Adipose tissue (tissue), 3 donors: ENCODE measurements around the gene SUSD4. TPM values are rescaled to one million over a fixed set of nuclear protein-coding genes. Genes with fewer than 3 reads are reported as not detected.

Experiments used
- H3K27ac ChIP-seq: one replicate; pipeline ENCODE4 v1.5.1; 2013; ENCODE audit warnings: low read depth, low read length
- WGBS, 3 donors: extraction: QIAGEN DNeasy Blood & Tissue Kit; methylation state at CpG; one replicate each; pipeline ENCODE4 v1.1.7; 2013; 5-methylcytosine and 5-hydroxymethylcytosine counted together
- polyA plus RNA-seq, 3 donors: library from polyadenylated mRNA; stranded (reverse); fragments of 200-250 nt; gene quantifications; one replicate each; pipeline ENCODE4 v1.2.3, GENCODE V29; 2013
- donor health status: healthy with polysubstance abuse.
- donor health status: Bipolar disorder and iron deficiency.
- donor health status: healthy.

SUSD4 gene
- polyA plus RNA-seq, 3 donors: 0.91 to 6.8 (median 5.6) TPM

DNA sequence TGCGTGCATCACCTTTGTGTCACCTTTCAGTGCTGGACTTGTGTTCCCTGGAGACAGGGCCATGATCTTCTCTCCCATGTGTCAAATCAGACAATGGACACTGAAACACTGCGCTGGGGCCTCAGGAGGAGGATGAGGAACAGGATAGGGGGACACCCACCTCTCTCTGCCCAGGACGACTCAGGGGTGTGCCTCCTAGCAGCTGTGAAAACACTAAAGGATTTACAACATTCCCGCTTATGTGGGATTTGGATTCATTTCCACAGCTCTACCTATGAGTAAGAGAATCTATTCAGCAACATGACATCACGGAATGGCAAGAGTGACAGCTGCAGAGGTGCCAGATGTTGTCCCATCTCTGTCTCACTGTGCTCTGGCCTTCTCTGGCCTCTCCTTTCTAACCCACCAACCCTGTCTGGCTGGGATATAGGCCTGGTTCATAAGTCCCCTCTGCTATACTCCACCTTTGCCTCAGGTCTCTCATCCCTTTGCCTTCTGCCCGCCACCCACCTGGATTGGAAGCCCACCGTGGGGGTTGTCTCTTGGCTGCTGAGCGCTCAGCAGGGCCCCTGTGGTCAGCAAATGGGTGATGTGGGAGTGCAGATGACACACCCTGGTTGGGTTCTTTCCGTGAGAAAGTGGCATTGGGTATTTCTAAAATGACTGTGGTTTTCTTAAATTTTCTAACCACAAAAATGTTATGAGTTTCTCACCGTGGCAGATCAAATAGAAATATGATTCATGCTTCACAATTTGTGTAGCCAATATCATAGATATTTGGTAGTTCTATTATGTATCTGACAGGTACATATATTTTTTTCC is 173.9 kb downstream of the SUSD4 start:
- no peak overlapping the region for H3K27ac ChIP-seq
- 72 to 86% (median 77%) methylated on average over 10 of the region's 10 CpGs for WGBS, 3 donors

DNA sequence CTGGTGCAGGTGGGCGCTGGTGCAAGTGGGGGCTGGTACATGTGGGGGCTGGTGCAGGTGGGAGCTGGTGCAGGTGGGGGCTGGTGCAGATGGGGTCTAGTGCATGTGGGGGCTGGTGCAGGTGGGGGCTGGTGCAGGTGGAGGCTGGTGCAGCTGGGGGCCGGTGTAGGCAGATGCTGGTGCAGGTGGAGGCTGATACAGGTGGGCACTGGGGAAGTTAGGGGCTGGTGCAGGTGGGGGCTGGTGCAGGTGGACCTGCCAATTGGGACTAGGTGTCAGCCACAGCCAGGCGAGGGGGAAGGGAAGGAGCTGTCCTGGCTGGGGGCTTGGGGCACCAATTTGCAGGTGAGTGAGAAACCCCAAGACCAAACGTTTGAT is 174.5 kb downstream of the SUSD4 start:
- 81 to 87% (median 83%) methylated on average over 4 of the region's 4 CpGs for WGBS, 3 donors
- no peak overlapping the region for H3K27ac ChIP-seq

DNA sequence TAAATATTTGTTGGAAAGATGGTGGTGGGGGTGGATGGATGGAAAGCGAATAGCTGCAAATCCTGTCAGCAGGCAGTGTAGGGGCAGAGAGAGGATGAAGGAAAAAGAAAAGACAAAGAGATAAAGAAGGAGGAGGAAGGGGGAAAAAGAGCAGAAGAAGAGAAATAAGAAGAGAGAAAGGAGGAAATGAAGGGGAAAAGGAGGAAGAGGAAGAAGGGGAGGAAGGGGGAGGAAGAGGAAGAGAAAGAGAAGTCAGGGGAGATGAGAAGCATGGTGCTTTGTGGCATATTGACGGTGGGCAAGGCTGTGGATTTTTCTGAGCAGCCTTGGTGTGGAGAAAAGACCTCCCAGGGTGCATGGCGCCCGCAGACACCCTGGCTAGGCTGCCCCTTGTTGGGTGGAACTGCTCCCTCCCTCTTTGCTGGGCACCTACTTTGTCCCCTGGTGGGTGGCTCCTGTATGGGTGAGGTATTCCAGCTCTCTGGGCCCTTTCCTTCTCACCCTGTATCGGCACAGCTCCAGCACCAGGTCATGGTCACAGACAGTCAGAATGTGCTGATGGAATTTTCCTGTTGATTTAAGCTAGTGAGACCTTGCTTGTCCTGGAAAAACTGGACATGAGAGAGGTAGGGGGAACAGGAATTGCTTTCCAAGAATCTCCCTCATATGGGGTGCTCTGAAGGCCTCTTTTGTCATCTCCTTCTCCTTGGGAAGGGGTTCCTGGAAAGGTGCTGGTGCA is 175.2 kb downstream of the SUSD4 start:
- WGBS, 3 donors: 79 to 97% (median 84%) methylated on average over 5 of the region's 5 CpGs

DNA sequence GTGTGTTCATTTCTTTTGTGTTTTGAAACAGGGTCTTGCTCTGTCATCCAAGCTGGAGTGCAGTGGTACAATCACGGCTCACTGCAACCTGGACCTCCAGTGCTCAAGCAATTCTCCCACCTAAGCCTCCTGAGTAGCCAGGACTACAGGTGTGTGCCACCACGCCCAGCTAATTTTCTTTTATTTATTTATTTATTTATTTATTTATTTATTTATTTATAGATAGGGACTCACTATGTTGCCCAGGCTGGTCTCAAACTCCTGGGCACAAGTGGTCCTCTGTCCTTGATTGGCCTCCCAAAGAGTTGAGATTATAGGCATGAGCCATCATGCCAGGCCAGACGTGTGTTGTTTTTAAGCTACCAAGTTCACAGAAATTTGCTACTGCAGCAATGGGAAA is 177.2 kb downstream of the SUSD4 start:
- WGBS, 3 donors: 85 to 95% (median 94%) methylated on average over 3 of the region's 3 CpGs
- H3K27ac ChIP-seq: no peak overlapping the region

More for the DNA sequence above, 175.2 kb downstream of the SUSD4 start:
- H3K27ac ChIP-seq: no peak overlapping the region

DNA sequence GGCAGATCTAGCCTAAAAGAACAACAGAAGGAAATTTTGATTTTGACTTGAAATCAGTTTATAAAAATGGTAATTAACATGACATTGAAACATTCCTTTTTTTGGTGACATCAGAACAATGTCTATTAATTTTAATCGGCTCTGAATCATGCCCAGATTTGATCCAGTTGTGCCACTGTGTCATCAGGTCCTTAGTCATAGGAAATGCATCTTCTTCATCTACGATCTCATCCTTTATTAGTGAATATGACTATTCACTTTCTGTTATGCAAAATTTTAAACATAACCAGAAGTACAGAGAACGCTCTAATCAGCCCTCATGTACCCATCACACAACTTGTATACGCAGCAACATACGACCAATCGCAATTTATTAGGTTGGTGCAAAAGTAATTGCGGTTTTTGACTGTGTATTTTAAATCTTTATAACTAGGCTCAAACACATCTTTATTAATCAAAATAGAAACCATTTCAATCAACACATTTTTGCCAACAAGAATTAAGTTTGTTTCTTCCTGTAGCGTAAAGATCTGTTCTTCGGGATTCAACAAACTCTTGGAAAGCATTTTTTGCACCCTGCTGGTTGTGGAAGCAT is 180.6 kb downstream of the SUSD4 start:
- 93 to 95% (median 94%) methylated on average over 9 of the region's 9 CpGs for WGBS, 3 donors
- H3K27ac ChIP-seq: no peak overlapping the region

DNA sequence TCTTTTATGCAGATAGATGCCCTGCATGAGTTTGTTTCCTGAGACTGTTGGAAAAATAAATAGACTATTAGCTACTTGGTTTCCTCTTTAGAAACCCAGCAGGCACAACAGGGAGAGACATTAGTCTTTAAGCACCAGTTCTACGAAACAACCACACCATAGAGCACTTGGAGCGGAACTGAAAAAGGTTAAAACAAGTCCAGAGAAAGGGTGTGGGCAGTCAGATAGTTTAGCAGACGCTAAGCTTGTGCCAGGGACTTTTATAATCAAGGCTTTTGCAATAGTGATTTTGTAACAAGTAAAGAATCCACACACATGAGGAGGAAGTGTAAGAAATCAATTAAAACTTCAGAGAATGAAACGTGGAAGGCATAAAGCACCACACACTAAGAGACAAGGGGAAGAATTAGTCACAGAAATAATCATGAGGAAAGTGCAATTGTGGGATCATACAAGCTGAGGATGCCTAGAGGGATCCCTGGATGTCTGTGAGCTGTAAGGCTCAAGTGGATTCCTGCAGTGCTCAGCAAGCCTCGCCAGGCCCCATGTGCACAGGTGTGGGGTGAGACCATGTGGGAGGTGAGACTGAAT is 183.2 kb downstream of the SUSD4 start:
- WGBS, 3 donors: 22 to 58% (median 28%) methylated on average over 5 of the region's 5 CpGs
- no peak overlapping the region for H3K27ac ChIP-seq

DNA sequence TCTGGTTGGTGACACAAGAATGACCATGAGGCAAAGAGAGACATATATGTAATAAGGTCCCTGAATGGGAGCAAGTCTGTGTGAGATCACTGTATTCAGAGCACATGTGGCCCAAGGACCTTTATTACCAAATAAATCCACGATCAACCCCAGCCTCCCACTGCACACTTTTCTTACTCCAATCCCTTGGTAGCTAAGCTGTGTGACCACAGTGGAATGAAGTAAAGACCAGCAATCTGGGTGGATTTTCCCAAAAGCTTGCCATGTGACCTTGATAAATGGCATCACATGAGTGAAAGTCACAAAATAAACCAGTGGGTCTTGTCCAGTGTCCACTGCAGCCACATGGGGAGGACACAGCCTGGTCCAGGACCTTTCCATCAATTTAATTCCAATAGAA is 184.2 kb downstream of the SUSD4 start:
- H3K27ac ChIP-seq: no peak overlapping the region
- WGBS, 3 donors: 54 to 87% (median 86%) methylated on average over 1 of the region's 1 CpG

DNA sequence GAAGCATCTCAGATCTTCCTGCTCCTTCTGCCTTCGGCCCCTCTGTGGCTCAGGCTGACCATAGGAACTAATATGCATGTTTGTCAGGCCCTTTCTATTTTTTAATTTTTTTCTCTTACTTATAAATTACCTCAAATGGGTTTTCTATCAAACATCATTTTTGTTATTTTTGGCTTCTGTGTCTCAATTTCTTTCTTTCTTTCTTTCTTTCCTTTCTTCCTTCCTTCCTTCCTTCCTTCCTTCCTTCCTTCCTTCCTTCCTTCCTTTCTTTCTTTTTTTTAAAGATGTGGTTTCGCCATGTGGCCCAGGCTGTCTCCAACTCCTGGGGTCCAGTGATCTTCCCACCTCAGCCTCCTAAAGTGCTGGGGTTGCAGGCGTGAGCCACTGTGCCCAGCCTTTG is 184.7 kb downstream of the SUSD4 start:
- WGBS, 3 donors: 91 to 96% (median 92%) methylated on average over 3 of the region's 3 CpGs
- no peak overlapping the region for H3K27ac ChIP-seq

DNA sequence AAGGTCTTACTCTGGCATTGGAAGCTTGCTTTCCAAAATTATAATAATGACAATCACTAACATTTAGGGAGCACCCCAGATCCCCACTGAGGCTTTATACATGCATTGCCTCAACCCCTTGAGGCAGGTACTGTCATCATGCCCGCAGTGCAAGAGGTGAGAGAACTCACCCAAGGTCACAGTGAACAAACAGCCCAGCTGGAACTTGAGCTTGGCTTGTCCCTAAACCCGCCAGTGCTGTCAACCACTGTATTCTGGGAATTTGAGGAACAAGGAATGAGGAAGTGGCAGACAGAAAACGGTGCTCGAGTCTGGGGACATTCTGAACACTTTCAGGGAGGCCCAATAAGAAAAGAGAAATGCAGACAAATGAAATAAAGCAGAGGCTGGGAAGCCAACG is 186.3 kb downstream of the SUSD4 start:
- H3K27ac ChIP-seq: no peak overlapping the region
- WGBS, 3 donors: 28 to 33% (median 29%) methylated on average over 5 of the region's 5 CpGs

DNA sequence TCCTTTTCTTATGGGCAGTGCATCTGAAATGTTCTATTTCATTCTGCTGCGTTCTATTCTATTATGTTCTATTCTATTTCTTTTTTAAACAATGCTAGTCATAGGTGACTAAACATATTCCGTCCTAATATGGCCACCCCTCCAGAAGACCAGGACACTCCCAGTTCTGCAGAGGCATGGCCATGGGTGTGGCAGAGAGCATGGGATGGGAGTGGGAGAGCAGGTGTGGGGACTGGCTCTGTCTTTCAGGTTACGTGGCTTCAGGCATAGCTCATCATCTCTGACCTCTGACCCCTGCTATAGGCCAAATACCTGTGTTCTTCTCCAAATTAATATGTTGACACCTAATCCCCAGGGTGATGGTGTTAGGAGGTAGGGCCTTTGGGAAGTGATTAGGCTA is 187.5 kb downstream of the SUSD4 start:
- H3K27ac ChIP-seq: no peak overlapping the region
- 89 to 98% (median 93%) methylated on average over 3 of the region's 3 CpGs for WGBS, 3 donors

DNA sequence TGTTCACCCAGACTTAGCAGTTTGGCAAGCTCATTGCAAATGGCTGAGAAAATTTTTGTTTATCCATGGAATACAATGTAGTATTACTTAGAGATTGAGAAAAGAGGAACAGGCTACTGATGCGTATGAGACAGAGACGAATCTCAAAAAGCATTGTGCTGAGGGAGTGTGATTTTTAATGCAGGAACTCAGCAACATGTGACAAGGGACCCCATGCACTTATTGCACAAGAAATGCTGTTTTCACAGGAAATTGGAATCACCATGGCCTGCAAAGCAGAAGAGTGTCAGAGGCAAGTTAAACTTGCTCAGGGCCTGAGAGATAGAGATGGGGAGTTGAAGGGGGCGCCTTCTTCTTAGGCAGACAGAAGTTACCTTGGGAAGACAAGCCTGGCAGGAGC is 188.3 kb downstream of the SUSD4 start:
- 45 to 87% (median 57%) methylated on average over 3 of the region's 3 CpGs for WGBS, 3 donors
- no peak overlapping the region for H3K27ac ChIP-seq

DNA sequence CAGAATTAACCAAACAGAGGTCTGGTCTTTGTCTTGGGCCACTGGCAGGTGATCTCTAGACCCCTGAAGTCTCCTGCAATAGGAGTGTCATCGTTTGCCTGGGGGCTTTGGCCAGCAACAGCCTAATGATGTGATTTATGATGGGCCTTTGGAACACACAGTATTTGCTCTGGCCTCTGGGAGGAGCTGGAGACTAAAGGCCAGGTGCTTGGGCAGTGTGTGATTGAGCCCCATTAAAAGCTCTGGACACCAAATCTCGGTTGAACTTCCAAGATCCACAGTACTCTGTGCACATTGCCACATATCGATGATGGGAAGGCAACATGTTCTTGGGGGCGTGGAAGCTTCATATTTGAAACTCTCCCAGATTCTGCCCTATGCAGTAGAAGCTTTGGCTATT is 188.9 kb downstream of the SUSD4 start:
- 55 to 76% (median 73%) methylated on average over 4 of the region's 4 CpGs for WGBS, 3 donors
- no peak overlapping the region for H3K27ac ChIP-seq

Other genes starting within 250 kb of the SUSD4 start
- 1 to 10 TPM; 1.6 to 4.2 (median 2.7) TPM for gene TLR5, start 220.9 kb downstream of the SUSD4 start, polyA plus RNA-seq
- not detected for gene CCDC185, start 29.2 kb upstream of the SUSD4 start, polyA plus RNA-seq